HG02798 (cell line): ENCODE data around the gene TEX101.
"Not testable (repeated sequence)": the region's sequence is repeated elsewhere in the genome, so short reads cannot be mapped to it uniquely, and the experiment has no call there.

Source experiments
- ATAC-seq: cut with Tn5 transposase; IDR thresholded peaks from one replicate; pipeline ENCODE4 v1.9.1; 2021; ENCODE audit warnings: mild to moderate bottlenecking; ENCODE audit not compliant: unreplicated experiment, poor library complexity

Gene TEX101, protein sequence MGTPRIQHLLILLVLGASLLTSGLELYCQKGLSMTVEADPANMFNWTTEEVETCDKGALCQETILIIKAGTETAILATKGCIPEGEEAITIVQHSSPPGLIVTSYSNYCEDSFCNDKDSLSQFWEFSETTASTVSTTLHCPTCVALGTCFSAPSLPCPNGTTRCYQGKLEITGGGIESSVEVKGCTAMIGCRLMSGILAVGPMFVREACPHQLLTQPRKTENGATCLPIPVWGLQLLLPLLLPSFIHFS

DNA sequence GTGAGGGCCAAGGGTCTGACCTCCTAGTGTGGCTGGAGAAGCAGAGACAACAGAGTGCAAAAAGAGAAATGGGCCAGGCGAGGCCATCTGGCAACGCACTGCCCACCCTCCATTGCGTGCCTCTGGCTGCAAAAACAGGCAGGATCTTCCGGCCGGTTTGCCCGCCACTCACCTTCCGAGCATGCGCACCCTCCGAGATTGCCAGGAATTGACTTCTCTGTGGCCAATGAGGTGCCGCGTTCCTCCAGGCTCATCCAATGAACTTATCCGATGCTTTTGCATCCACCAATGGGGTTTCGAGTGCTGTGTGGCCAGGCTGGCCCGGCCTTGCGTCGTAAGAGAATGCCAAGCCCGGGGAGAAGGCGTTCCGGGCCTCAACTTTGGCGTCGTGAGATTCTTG is at the start of gene TEX101:
TSS of gene TEX101 (plus strand) at position 337 of the 400 bp plus-strand sequence. CDS start 1,030 bp downstream, outside the sequence.
- no peak for ATAC-seq

DNA sequence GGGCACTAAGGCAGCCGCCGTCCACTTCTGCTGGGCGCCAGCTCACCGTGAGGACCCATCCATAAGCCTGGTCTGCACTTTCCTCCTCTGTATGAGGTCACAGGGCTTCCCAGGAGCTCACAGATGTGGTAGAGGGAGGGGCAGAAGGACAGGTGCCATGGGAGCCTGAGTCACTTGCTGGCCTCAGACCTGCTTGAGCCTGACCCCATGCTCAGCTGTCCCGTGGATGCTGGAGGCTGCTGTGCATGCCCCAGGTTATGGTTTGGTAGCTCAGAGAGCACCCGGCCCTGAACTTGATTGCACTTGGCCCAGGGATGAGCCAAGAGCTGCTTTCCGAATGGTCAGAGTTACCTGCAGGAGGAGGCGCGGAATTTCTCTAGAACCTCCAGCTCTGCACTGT is 49.0 kb upstream of the TEX101 start:
- not testable (repeated sequence) for ATAC-seq

DNA sequence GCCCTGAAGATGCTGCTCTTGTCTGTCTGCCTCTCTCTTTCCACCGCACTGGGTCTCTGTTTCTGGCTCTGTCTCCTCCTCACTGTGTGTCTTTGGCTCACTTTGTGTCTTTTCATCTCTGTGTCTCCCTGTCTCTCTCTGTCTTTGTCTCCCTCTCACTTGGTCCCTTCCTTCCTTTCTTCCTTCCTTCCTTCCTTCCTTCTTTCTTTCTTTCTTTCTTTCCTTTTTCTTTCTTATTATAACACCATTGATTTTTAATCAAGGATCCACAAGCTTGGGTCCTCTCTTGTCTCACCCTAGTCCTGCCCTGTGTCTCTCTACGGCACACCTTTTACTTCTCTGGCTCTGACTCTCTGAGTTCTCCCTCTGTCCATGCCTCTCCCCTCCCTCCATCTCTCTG is 46.9 kb upstream of the TEX101 start:
- ATAC-seq: no peak

DNA sequence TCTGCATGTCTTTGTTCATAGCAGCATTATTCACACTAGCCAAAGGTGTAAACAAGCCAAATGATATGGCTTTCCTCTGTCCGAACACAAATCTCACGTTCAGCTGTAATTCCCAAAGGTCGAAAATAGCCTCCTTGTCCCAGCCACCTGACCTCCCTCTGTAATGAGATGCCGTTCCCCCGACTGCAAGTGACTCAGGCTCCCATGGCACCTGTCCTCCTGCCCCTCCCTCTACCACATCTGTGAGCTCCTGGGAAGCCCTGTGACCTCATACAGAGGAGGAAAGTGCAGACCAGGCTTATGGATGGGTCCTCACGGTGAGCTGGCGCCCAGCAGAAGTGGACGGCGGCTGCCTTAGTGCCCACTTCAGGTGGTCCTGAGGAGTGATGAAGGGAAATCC is 45.8 kb upstream of the TEX101 start:
- not testable (repeated sequence) for ATAC-seq

DNA sequence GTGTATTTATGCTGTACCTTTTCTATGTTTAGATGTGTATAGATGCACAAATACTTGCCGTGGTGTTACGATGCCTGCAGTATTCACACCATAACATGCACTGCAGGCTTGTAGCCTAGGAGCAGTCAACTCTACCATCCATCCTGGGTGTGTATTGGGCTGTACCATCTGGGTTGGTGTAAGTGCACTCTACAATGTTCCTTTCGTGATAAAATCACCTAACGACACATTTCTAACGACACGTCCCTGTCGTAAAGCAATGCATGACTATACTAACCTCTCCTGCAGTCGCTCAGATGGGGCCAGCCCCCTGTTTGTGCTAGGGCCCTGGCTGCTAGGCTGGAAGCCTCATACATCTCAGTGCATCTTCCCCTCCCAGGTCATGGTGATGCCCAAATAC is 42.8 kb upstream of the TEX101 start:
- ATAC-seq: no peak

DNA sequence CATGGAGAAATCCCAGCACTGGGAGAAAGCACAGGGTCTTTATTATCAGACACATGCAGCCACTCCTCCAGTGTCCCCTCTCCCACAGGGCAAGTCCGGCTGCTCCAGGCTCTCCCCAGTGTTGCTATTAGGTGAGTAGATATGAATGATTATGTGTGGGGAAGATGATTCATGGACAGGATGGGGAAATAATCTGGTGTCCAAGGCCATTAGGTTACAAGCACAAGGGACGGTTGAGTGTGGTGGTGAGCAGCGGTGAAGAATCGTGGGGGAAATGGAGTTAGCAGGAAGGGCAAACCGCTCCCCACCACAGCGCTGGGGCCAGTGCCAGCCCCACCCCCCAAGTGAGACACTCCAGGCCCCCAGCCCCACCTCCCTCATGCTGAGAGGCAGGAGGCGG is 42.2 kb upstream of the TEX101 start:
- no peak for ATAC-seq

DNA sequence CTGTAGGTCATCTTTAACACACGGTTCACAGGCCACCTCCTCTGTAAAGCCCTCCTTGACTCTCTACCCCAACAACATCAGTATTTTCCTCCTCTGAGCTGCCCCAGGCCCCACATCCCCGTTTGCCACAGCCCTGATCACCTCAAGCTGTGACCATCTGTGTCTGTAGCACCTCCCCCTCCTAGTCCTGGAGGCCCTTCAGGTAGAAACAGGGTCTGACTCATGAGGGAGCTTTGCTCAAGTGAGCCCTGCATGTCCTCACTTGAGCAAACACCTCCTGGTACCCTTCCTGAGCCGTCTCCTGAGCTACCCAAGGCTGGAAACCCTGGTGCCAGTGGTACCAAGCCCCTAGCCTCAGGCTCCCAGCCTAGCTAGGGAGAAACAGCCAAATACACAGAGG is 37.1 kb upstream of the TEX101 start:
- ATAC-seq: not testable (repeated sequence)

DNA sequence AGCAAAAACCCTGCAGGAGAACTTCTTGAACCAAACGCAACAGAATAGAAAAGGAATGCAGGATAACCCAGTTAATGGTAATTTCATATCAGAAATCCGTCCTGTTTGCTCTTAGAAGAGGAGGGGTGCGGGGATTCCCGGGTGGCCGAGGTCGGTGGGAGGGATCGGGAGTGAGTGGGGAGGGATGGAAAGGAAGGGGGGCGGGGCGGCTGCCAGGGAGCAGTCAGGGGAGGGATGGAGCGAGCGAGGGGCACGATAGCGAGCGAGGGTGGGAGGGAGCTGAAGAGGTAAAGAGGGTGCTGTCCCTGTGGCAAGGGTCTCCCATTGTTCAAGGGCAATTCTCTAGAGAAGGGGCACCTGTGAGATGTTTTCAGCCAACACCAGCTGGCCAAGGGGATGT is 34.7 kb upstream of the TEX101 start:
- no peak for ATAC-seq

DNA sequence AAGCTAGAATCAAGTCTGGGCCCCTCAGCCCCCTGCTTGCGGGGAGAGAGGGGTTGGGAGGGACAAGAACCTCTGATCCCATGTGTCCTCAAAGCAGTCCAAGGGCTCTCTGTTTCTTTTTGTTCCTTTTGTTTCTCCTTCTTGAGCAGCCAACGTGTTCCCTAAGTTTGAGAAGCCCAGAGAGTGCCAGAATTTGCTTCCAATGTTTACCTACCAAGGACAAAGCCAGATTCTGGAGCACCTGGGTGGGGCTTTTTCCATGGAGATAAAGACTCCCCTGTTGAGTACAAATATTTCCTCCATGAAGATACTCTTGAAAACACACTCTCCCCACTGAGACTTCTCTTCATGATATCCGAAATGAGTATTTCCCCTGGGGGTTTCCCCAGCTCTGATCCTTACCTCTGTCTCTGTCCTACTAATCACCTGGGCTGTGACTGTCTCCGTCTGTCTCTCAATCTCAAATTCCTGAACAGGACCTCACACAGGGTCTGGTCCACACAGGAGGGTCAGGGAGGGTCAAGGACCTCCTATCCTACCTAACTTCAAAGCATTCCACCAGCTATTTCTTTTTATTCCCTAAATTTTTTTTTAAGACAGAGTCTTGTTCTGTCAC is 33.8 kb upstream of the TEX101 start:
- no peak for ATAC-seq

DNA sequence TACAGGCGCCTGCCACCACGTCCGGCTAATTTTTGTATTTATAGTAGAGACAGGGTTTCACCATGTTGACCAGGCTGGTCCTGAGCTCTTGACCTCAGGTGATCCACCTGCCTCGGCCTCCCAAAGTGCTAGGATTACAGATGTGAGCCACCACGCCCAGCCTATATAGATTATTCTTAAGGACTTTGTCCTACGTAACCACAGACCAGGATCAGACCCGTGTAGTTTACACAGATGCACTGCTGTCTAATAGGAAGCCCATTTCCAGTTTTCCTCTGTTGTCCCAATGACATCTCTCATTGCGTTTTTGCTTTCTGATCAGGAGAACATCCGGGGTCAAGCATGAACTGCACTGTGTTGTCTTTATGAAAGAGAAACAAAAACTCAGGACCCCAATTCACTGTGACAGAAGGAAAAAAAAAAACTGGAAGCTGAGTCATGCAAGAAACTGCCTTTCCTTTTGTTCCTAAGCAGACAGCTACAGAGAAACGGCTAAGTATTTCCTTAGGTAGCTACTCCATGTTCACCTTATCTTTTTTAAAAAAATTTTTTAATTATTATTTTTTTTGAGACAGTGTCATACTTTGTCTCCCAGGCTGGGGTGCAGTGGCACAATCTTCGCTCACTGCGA is 32.0 kb upstream of the TEX101 start:
- not testable (repeated sequence) for ATAC-seq

DNA sequence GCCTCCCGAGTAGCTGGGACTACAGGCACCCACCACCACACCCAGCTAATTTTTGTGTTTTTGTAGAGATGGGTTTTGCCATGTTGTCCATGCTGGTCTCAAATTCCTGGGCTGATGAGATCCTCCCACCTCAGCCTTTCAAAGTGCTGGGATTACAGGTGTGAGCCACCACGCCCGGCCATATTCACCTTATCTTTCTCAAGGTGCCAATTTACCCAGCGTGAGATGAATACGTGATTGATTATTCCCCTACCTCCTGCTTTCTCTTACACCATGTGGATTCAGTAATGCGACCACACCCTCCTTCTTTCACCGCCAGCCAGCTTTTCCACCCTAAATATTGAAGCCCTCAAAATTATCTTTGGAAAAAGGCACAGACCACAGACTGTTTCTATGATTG is 31.4 kb upstream of the TEX101 start:
- ATAC-seq: not testable (repeated sequence)

DNA sequence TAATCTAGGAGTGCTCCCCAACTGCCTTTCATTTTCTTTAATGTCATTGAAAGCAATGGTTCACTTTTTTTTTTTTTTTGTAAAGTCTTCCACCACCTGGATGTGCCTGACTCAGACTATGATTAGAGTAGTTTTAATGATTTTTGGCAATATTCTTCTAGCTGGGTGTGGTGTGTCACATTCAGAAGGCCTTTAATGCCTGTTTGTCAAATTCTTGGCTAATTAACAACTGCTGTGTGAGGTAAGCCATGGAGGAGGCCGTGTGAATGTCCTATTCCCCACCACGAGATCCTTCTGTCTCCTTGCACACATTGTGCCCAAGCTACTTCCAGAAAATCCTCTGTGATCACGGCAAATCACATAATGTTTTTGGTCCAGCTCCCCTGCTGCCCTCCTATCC is 30.9 kb upstream of the TEX101 start:
- ATAC-seq: not testable (repeated sequence)

DNA sequence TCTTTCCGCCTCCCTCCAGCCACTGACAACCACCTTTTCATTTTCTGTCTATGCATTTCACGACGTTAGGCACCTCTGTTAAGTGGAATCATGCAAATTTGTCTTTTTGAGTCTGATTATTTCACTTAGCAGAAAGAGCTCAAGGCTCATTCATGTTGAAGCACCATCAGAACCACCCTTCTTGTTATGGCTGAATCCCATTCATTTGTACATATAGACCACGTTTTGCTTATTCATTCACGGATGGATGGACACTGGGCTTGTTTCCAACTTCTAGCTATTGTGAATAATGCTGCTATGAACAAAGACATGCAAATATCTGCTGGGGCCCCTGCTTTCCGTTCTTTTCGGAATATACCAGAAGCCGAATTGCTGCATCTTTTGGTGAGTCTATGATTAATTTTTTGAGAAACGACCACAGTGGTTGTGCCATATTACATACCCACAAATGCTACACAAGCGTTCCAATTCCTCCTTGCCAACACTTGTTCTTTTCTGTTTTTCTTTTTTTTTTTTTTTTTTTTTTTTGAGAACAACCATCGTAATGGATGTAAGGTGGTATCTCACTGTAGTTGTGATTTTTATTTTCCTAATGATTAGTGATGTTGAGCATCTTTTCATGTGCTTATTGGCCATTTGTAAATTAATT is 23.7 kb upstream of the TEX101 start:
- not testable (repeated sequence) for ATAC-seq

DNA sequence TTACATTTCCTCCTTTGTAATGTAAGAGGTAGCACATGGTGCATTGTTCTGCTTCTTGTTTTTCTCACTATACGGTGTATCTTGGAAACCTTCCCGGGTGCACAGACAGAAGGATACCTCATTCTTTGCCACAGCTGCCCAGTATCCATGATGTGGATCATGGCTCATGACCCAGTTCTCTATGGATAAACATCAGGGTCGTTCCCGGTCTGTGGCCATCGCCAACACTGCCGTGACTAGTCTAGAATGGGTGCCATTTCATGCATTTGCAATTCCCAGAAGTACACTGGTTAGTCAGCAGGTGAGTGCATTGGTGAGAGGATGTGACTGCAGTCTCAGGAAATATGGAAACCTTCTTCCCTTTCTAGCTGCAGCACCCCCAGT is 23.1 kb upstream of the TEX101 start:
- not testable (repeated sequence) for ATAC-seq

DNA sequence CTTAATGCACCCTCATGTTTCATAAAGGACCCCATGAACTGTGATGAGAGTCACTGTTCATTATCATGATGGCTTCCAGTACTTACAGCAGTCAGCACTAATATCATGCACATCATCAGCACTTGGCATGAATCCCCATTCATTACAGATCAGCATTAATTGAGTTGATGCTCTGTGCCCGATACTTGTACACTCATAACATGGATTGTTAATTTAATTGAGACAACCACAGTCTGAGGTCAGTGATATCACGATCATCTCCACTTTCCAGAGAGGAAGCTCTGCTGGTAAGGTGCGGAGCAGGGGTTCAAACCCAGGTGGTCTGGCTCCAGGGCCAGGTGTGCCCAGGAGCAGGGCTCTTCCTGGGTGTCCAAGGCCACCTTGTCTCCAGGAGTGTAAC is 21.2 kb upstream of the TEX101 start:
- ATAC-seq: not testable (repeated sequence)

DNA sequence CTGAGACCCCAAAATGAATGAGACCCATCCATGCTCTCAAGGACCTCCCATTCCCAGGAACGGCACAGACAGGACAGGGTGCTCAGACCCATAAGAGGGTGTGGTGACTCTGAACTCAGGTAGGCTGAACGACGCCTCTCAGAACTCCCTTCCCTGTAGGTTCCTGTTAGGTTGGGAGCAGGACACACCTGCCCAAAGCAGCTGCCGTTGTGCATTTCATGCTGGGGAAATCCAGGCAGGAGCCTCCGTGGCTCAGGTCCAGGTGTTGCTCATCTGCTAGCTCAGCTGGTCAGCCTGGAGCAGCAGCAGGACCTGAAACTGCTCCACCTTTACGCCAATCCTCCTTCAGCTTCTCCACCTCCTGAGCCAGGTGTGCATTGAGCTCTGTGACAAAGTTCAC is 19.1 kb upstream of the TEX101 start:
- ATAC-seq: no peak

DNA sequence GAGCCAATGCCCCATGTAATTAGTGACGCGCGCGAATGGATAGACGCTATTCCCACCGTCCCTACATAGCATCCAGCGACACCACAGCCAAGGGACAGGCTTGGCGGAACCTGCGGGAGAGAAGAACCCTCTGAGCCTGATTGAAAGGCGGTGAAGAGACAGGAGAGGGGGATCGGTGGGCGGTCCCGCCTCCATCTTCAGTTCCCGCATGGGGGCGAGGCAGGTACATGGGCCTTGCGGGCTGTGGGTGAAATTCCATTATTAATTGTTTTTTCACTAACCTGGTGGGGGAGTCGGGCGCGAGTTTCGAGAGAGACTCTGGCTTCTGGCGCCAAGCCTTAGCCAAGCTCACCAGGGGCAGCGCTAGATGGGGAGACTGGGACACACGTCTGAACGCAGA is 8.4 kb upstream of the TEX101 start:
- no peak for ATAC-seq

DNA sequence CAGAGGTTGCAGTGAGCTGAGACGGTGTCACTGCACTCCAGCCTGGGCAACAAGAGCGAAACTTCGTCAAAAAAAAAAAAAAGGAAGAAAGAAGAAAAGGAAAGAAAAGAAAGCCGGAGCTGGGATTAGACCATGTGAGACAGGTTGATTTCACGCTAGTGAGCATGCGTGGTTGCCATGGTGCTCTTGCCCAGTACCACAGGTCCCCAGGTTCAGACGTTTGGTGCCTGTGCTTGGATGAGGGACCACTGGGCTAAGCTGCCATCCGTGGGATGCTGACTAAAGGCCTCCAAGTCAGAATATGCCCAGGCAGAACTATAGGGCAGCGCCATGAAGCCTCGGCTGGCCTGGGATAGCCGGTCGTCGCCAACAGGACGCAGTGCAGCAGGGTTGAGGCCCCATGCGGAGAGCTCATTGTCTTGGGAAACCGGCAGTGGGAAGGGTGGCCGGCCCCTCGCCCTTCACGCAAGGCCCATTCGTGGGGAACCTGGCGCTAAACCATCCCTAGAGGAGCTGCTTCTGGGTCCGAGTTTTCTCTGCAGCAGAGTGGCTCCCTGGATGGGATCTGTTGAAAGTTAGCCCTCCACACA is 7.2 kb upstream of the TEX101 start:
- ATAC-seq: no peak

DNA sequence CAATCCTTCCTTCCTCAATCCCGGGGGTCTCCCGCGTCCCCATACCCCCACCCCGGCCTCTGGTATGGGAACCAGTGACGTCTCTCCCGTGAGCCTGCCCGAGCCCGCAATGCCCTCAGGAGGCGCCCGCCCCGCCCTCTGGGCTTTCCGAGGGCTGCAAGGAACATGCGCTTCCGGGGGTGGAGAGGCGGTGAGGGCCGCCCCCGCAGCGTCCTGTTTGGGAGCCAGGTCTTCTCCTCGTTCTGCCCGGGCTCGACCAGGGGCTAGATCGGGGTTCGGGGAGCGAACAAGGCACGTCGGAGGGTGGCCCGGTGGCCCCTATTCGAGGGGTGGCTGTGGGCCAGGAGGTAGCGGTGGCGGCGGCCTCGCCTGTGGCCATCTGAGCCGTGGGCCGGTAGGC is 6.6 kb upstream of the TEX101 start:
- ATAC-seq: no peak

DNA sequence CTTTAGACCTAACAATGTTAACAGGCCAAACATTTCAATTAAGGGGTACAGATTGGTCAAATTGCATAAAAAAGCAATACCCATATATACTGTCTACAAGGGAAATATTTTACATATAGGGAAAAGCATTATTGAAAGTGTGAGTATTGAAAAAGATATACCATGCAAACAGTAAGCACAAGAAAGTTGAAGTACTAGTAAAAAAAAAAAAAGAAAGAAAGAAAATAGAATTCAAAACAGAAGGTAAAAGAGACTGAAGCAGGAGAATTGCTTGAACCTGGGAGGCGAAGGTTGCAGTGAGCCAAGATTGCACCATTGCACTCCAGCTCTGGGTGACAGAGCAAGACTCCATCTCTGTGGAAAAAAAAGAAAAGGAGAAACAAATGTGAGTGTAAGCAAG is 5.3 kb upstream of the TEX101 start:
- no peak for ATAC-seq

DNA sequence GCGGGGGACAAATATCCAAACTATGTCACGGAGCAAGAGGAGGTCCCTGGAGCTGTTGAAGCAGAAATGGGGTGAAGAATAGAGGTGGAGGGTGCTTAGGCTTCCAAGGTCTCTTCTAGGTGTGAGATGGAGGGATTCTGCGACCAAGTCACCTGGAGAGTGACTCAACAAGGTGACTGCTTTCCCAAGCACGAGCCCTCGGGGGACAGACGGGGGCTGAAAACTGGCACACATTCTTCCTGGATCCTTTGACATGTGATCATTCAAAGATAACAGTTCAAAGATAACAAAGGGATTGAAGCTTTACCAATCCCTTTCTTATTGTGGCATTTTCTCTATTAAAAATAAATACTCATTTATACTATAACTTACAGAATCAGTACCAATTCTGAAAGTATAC is 2.2 kb upstream of the TEX101 start:
- no peak for ATAC-seq
